GM23338 (cell line): ENCODE data around the gene KCNK15. TPM values are rescaled to one million over a fixed set of nuclear protein-coding genes. Genes with fewer than 3 reads are reported as not detected.

Experiments used
- ATAC-seq: fragments of 200-7000 bp; cut with Tn5 transposase; 3 replicates; pipeline ENCODE4 v1.9.1; 2020
- DNase-seq: peaks from one replicate; pipeline ENCODE4 v3.0.0-alpha.2; 2015; ENCODE audit warnings: low spot score
- H2AFZ ChIP-seq: fragments of 200-600 bp; sonication (generic); 2 replicates; pipeline ENCODE4 v1.8.0; 2016; ENCODE audit warnings: antibody characterized with exemption, mild to moderate bottlenecking, moderate library complexity
- H3F3A ChIP-seq: fragments of 200-600 bp; sonication (generic); replicated peaks from 2 replicates; pipeline ENCODE4 v1.8.0; 2017; ENCODE audit warnings: antibody characterized with exemption, mixed run types, low read depth
- H3K27ac ChIP-seq: fragments of 200-600 bp; sonication (generic); 2 replicates; pipeline ENCODE4 v1.6.1; 2016; ENCODE audit warnings: low read depth
- H3K27me3 ChIP-seq: fragments of 200-600 bp; sonication (generic); 2 replicates; pipeline ENCODE4 v1.8.0; 2016; ENCODE audit warnings: mild to moderate bottlenecking, mixed run types, moderate library complexity; ENCODE audit not compliant: insufficient read depth
- H3K36me3 ChIP-seq: fragments of 200-600 bp; sonication (generic); 2 replicates; pipeline ENCODE4 v1.8.0; 2016; ENCODE audit warnings: mild to moderate bottlenecking; ENCODE audit not compliant: insufficient read depth
- H3K4me1 ChIP-seq: fragments of 200-600 bp; sonication (generic); 2 replicates; pipeline ENCODE4 v1.8.0; 2016; ENCODE audit warnings: mild to moderate bottlenecking, moderate library complexity; ENCODE audit not compliant: insufficient read depth
- H3K4me2 ChIP-seq: fragments of 200-600 bp; sonication (generic); 2 replicates; pipeline ENCODE4 v1.7.1; 2017; ENCODE audit warnings: mixed run types
- H3K4me3 ChIP-seq: fragments of 200-600 bp; sonication (generic); 2 replicates; pipeline ENCODE4 v1.6.1; 2016; ENCODE audit warnings: mixed run types
- H3K79me2 ChIP-seq: fragments of 200-600 bp; sonication (generic); replicated peaks from 2 replicates; pipeline ENCODE4 v1.8.0; 2017; ENCODE audit warnings: mild to moderate bottlenecking; ENCODE audit not compliant: insufficient read depth
- H3K9me2 ChIP-seq: fragments of 200-600 bp; sonication (generic); 2 replicates; pipeline ENCODE4 v1.8.0; 2017; ENCODE audit not compliant: insufficient read depth
- H4K20me1 ChIP-seq: fragments of 200-600 bp; sonication (generic); replicated peaks from 2 replicates; pipeline ENCODE4 v1.8.0; 2017; ENCODE audit warnings: mild to moderate bottlenecking; ENCODE audit not compliant: insufficient read depth
- H3K27ac Mint-ChIP-seq: 2 replicates; pipeline ENCODE4 v1.8.0; 2020; ENCODE audit warnings: inconsistent platforms, mild to moderate bottlenecking, moderate library complexity, mixed read lengths
- H3K27me3 Mint-ChIP-seq: 3 replicates; pipeline ENCODE4 v1.8.0; 2022; ENCODE audit warnings: low read depth, mild to moderate bottlenecking, moderate library complexity, mixed read lengths, inconsistent platforms; ENCODE audit not compliant: insufficient read depth, poor library complexity
- H3K36me3 Mint-ChIP-seq: 3 replicates; pipeline ENCODE4 v1.8.0; 2021; ENCODE audit warnings: low read depth, mild to moderate bottlenecking, inconsistent platforms, moderate library complexity, mixed read lengths
- H3K4me1 Mint-ChIP-seq: 3 replicates; pipeline ENCODE4 v1.8.0; 2020; ENCODE audit warnings: mild to moderate bottlenecking, inconsistent platforms, mixed read lengths
- H3K4me3 Mint-ChIP-seq: 3 replicates; pipeline ENCODE4 v1.8.0; 2021; ENCODE audit warnings: moderate library complexity, mild to moderate bottlenecking, inconsistent platforms, mixed read lengths
- H3K9me3 Mint-ChIP-seq: 3 replicates; pipeline ENCODE4 v1.8.0; 2020; ENCODE audit warnings: moderate library complexity, mild to moderate bottlenecking, inconsistent platforms, mixed read lengths
- CREB1 ChIP-seq: fragments of 250-450 bp; sonication (Bioruptor Pico); IDR thresholded peaks from 2 replicates; pipeline ENCODE4 v1.5.0; 2020; ENCODE audit warnings: low read depth, mild to moderate bottlenecking, moderate library complexity
- JUNB ChIP-seq: IDR thresholded peaks from one replicate; pipeline ENCODE4 v1.6.1; 2016; ENCODE audit warnings: antibody characterized with exemption; ENCODE audit not compliant: unreplicated experiment
- NANOG ChIP-seq: IDR thresholded peaks from 2 replicates; pipeline ENCODE4 v1.6.1; 2016; ENCODE audit warnings: antibody characterized with exemption, borderline replicate concordance
- REST ChIP-seq: IDR thresholded peaks from one replicate; pipeline ENCODE4 v1.6.1; 2018; ENCODE audit warnings: antibody characterized with exemption; ENCODE audit not compliant: unreplicated experiment
- STAT1 ChIP-seq: IDR thresholded peaks from one replicate; pipeline ENCODE4 v1.6.1; 2016; ENCODE audit warnings: antibody characterized with exemption; ENCODE audit not compliant: unreplicated experiment
- ZNF114 ChIP-seq: fragments of 250-450 bp; sonication (Bioruptor Pico); IDR thresholded peaks from 2 replicates; pipeline ENCODE4 v1.5.0; 2020; ENCODE audit warnings: mild to moderate bottlenecking, moderate library complexity
- ZNF462 ChIP-seq: fragments of 250-450 bp; sonication (Bioruptor Pico); IDR thresholded peaks from 2 replicates; pipeline ENCODE4 v1.5.0; 2020; ENCODE audit warnings: mild to moderate bottlenecking, moderate library complexity
- polyA plus RNA-seq: library from polyadenylated mRNA; unstranded; fragments of >200 nt; fragmentation: Nextera tagmentation; extraction: Ambion mirVana; gene quantifications from 2 replicates; pipeline ENCODE4 v1.2.1, GENCODE V29; 2016
- total RNA-seq: library from RNA; depleted of rRNA; stranded (reverse); fragments of >200 nt; shearing (Covaris generic); gene quantifications from 2 replicates; pipeline ENCODE4 v1.2.3, GENCODE V29; 2014

KCNK15 gene
- total and polyA plus RNA-seq, 2 experiments from 2014 or later = 0.63 to 3.3 TPM

GRCh38 chr20:44730441-44730840 lies 15.2 kb upstream of the KCNK15 start:
- no peak for DNase-seq
- Histone ChIP-seq H3K36me3 (no peaks in the 10 kb centered on the region), H3K27me3 (no peaks in the 10 kb centered on the region), H3K27ac (no peak overlapping the region), H3F3A (no peaks in the 10 kb centered on the region), H3K4me2 (no peak overlapping the region), H3K4me1 (peaks cover 23% of the 10 kb centered on the region), H3K79me2 (no peaks in the 10 kb centered on the region), H2AFZ (no peak overlapping the region), H4K20me1 (no peaks in the 10 kb centered on the region), H3K9me2 (no peaks in the 10 kb centered on the region), H3K4me3 (no peak overlapping the region)
- Mint-ChIP-seq H3K4me3 (no peak overlapping the region), H3K36me3 (no peaks in the 10 kb centered on the region), H3K27me3 (peaks cover 5% of the 10 kb centered on the region), H3K4me1 (peaks cover 51% of the 10 kb centered on the region), H3K9me3 (no peaks in the 10 kb centered on the region), H3K27ac (no peak overlapping the region)
- TF ChIP-seq CREB1 (CRISPR knock-in tag) (no peak), NANOG (no peak), ZNF462 (CRISPR knock-in tag) (no peak), ZNF114 (CRISPR knock-in tag) (no peak), JUNB (no peak), REST (no peak), STAT1 (no peak)
- ATAC-seq = no peak
